Panc1 (cell line): ENCODE measurements around the gene UBE2N. TPM values are rescaled to one million over a fixed set of nuclear protein-coding genes. Genes with fewer than 3 reads are reported as not detected.

Experiments used
- ATAC-seq: fragments of 200-7000 bp; cut with Tn5 transposase; 2 replicates; pipeline ENCODE4 v1.9.1; 2020; ENCODE audit warnings: mild to moderate bottlenecking, moderate library complexity
- BruUV-seq: library from RNA; stranded (reverse); fragments of 400-500 nt; replicated peaks from 2 replicates; lab custom pipeline; 2021; lab: Mats Ljungman, UMichigan
- CTCF ChIA-PET: fragments of 300-600 bp; sonication (Branson Sonifier 250); formaldehyde crosslinking; loops from one replicate; lab custom pipeline; 2022; ENCODE audit warnings: antibody characterized with exemption; lab: Charles Lee
- POLR2A ChIA-PET: fragments of 300-600 bp; sonication (Branson Sonifier 250); formaldehyde crosslinking; loops from one replicate; lab custom pipeline; 2022; ENCODE audit warnings: antibody characterized with exemption; lab: Charles Lee
- DNase-seq: peaks from one replicate; pipeline ENCODE4 v3.0.0-alpha.2; 2010; ENCODE audit warnings: low read depth, low spot score
- H3K27ac ChIP-seq: 2 replicates; pipeline ENCODE4 v1.5.1; 2011; ENCODE audit warnings: mild to moderate bottlenecking, low read length, inconsistent platforms
- H3K27me3 ChIP-seq: fragments of 200-500 bp; sonication (Bioruptor generic); 2 replicates; pipeline ENCODE4 v1.6.0; 2014; ENCODE audit warnings: low read length, inconsistent platforms; ENCODE audit not compliant: control insufficient read depth, insufficient read depth
- H3K36me3 ChIP-seq: fragments of 200-500 bp; sonication (Bioruptor generic); 2 replicates; pipeline ENCODE4 v1.5.1; 2014; ENCODE audit warnings: inconsistent platforms, mild to moderate bottlenecking, low read length, moderate library complexity; ENCODE audit not compliant: control insufficient read depth, insufficient read depth
- H3K4me1 ChIP-seq: 2 replicates; pipeline ENCODE4 v1.5.1; 2011; ENCODE audit warnings: inconsistent platforms, mild to moderate bottlenecking, low read length, moderate library complexity; ENCODE audit not compliant: control insufficient read depth, insufficient read depth
- H3K4me3 ChIP-seq, 2 experiments: 2 replicates each; pipeline ENCODE4 v1.5.1; 2011 to 2012; ENCODE audit warnings: low read depth in 2 of 2, low read length in 2 of 2, mild to moderate bottlenecking in 2 of 2, inconsistent platforms in 1 of 2, moderate library complexity in 1 of 2
- H3K9me3 ChIP-seq: fragments of 200-500 bp; sonication (Bioruptor generic); 2 replicates; pipeline ENCODE4 v1.5.1; 2014; ENCODE audit warnings: low read depth, mild to moderate bottlenecking, inconsistent platforms, low read length, moderate library complexity; ENCODE audit not compliant: control insufficient read depth, insufficient read depth
- CTCF ChIP-seq: fragments of 450-650 bp; IDR thresholded peaks from 2 replicates; pipeline ENCODE4 v1.5.1; 2017; ENCODE audit warnings: mild to moderate bottlenecking
- POLR2AphosphoS5 ChIP-seq: IDR thresholded peaks from 2 replicates; pipeline ENCODE4 v1.6.1; 2012; ENCODE audit warnings: mild to moderate bottlenecking, low read depth, low read length, moderate library complexity
- REST ChIP-seq, 2 experiments: IDR thresholded peaks; 2 replicates each; pipeline ENCODE4 v1.6.1; 2011 to 2012; ENCODE audit warnings: low read depth in 2 of 2, control low read depth in 1 of 2, low read length in 1 of 2, mild to moderate bottlenecking in 1 of 2, moderate library complexity in 1 of 2; ENCODE audit not compliant: insufficient read depth in 1 of 2
- SIN3A ChIP-seq: IDR thresholded peaks from 2 replicates; pipeline ENCODE4 v1.6.1; 2012; ENCODE audit warnings: low read depth, mild to moderate bottlenecking, low read length, moderate library complexity, borderline replicate concordance; ENCODE audit not compliant: insufficient read depth
- TCF7L2 ChIP-seq: IDR thresholded peaks from 2 replicates; pipeline ENCODE4 v1.6.1; 2011; ENCODE audit warnings: mild to moderate bottlenecking, low read depth, low read length, inconsistent platforms
- in situ Hi-C: cut with HindIII; loops from 2 replicates; pipeline ENCODE4 v1.10.0; 2016; ENCODE audit warnings: low sequenced_read_pairs, low pct_unique_long_range_greater_than_20kb
- intact Hi-C: fragments of 100-400 bp; cut with micrococcal nuclease; formaldehyde crosslinking; loops from one replicate; pipeline ENCODE4 v1.10.0; 2022; ENCODE audit not compliant: unreplicated experiment
- total RNA-seq: library from RNA; stranded (reverse); gene quantifications from one replicate; pipeline ENCODE4 v1.2.1, GENCODE V29; 2021; ENCODE audit not compliant: unreplicated experiment

The UBE2N gene
- total RNA-seq, 1 experiment from 2014 or later = 150 TPM

- Histone ChIP-seq H3K9me3 (no peaks in the 10 kb centered on the region), H3K4me3 (no peak overlapping the region), H3K27me3 (no peaks in the 10 kb centered on the region), H3K36me3 (no peaks in the 10 kb centered on the region), H3K4me1 (no peaks in the 10 kb centered on the region), H3K27ac (no peak overlapping the region)
- POLR2A ChIA-PET = no interaction called here
- CTCF ChIA-PET = no interaction called here
- intact Hi-C loops = no loop called here
- DNase-seq (no peak), ATAC-seq (no peak)
- TF ChIP-seq TCF7L2 (no peak), CTCF (no peak), POLR2AphosphoS5 (no peak), SIN3A (no peak)
- in situ Hi-C loops = no loop called here
- no TSS peak for BruUV-seq
Observed at GRCh38 chr12:93358058-93358457, 83.7 kb downstream of the UBE2N start.

GRCh38 chr12:93356214-93356613, 85.5 kb downstream of the UBE2N start:
- Histone ChIP-seq H3K4me1 (no peaks in the 10 kb centered on the region), H3K9me3 (no peaks in the 10 kb centered on the region), H3K4me3 (no peak overlapping the region), H3K36me3 (no peaks in the 10 kb centered on the region), H3K27me3 (no peaks in the 10 kb centered on the region), H3K27ac (no peak overlapping the region)
- DNase-seq (no peak), ATAC-seq (no peak)
- intact Hi-C loops (no loop called here), in situ Hi-C loops (no loop called here)
- no TSS peak for BruUV-seq
- POLR2A ChIA-PET = no interaction called here
- no peak for TF ChIP-seq SIN3A
- TF ChIP-seq POLR2AphosphoS5 = no peak
- TF ChIP-seq TCF7L2 = no peak
- no peak for TF ChIP-seq CTCF
- TF ChIP-seq REST (IDR thresholded peaks at IDR 0.05; ENCODE audit: insufficient read depth in 1 of 2, low read depth in 2 of 2, low read length in 1 of 2) = no peak
- CTCF ChIA-PET = no interaction called here

Other genes starting within 250 kb of the UBE2N start
- 45.7 TPM for gene NUDT4, start 64.0 kb downstream of the UBE2N start, total RNA-seq
- 92.4 TPM for gene MRPL42, start 25.6 kb upstream of the UBE2N start, total RNA-seq
- 33.8 TPM for gene SOCS2, start 130.7 kb upstream of the UBE2N start, total RNA-seq
- 7.0 TPM for gene CRADD, start 235.4 kb upstream of the UBE2N start, total RNA-seq